HG03045 (cell line): ENCODE measurements around the gene TBCK.

Experiments
- ATAC-seq: cut with Tn5 transposase; IDR thresholded peaks from one replicate; pipeline ENCODE4 v1.9.1; 2021; ENCODE audit warnings: mild to moderate bottlenecking, moderate library complexity; ENCODE audit not compliant: unreplicated experiment

TBCK gene

GRCh38 chr4:106049490-106049889, 266.5 kb downstream of the TBCK start:
- no peak for ATAC-seq

- no peak for ATAC-seq
Observed at GRCh38 chr4:106048250-106048971, 267.6 kb downstream of the TBCK start.

GRCh38 chr4:106046083-106046482, 269.9 kb downstream of the TBCK start:
- ATAC-seq: no peak

- no peak for ATAC-seq
Observed at GRCh38 chr4:106041294-106042002, 274.6 kb downstream of the TBCK start.

- no peak for ATAC-seq
Observed at GRCh38 chr4:106039796-106040195, 276.2 kb downstream of the TBCK start.

GRCh38 chr4:106038908-106039307, 277.1 kb downstream of the TBCK start:
- ATAC-seq: no peak

GRCh38 chr4:106038012-106038411, 278.0 kb downstream of the TBCK start:
- no peak for ATAC-seq

GRCh38 chr4:106036848-106037247, 279.2 kb downstream of the TBCK start:
- no peak for ATAC-seq

- no peak for ATAC-seq
Observed at GRCh38 chr4:106036334-106036733, 279.7 kb downstream of the TBCK start.

- ATAC-seq: no peak
Observed at GRCh38 chr4:106035204-106035603, 280.8 kb downstream of the TBCK start.

GRCh38 chr4:106034751-106035150, 281.3 kb downstream of the TBCK start:
- no peak for ATAC-seq

- no peak for ATAC-seq
Observed at GRCh38 chr4:106034220-106034619, 281.8 kb downstream of the TBCK start.

- no peak for ATAC-seq
Observed at GRCh38 chr4:106033469-106033868, 282.5 kb downstream of the TBCK start.

- no peak for ATAC-seq
Observed at GRCh38 chr4:106032851-106033286, 283.1 kb downstream of the TBCK start.

GRCh38 chr4:106022454-106022853, 293.6 kb downstream of the TBCK start:
- no peak for ATAC-seq

- no peak for ATAC-seq
Observed at GRCh38 chr4:106021737-106022410, 294.1 kb downstream of the TBCK start.

GRCh38 chr4:106019771-106020170, 296.2 kb downstream of the TBCK start:
- no peak for ATAC-seq

- ATAC-seq: no peak
Observed at GRCh38 chr4:106017975-106018374, 298.0 kb downstream of the TBCK start.

- no peak for ATAC-seq
Observed at GRCh38 chr4:106011387-106011786, 304.6 kb downstream of the TBCK start.

GRCh38 chr4:106010761-106011160, 305.2 kb downstream of the TBCK start:
- no peak for ATAC-seq

- ATAC-seq: no peak
Observed at GRCh38 chr4:106002994-106003393, 313.0 kb downstream of the TBCK start.
